Activated CD4-positive, alpha-beta memory T cell treated with anti-CD3 and anti-CD28 coated beads, Interleukin-2, amount 10 ng/mL, durations not matched to agents 7 days and 5 days (primary cell): ENCODE measurements around the gene PRPF40B. TPM values are rescaled to one million over a fixed set of nuclear protein-coding genes. Genes with fewer than 3 reads are reported as not detected.
"Not testable (repeated sequence)": the region's sequence is repeated elsewhere in the genome, so short reads cannot be mapped to it uniquely, and the experiment has no call there.

Source experiments
- CTCF ChIA-PET: fragments of 350-600 bp; sonication (Branson Sonifier 250); formaldehyde crosslinking; loops from one replicate; lab custom pipeline; 2021; ENCODE audit warnings: antibody characterized with exemption, inconsistent platforms; lab: Charles Lee
- POLR2A ChIA-PET: fragments of 350-600 bp; sonication (Branson Sonifier 250); formaldehyde crosslinking; loops from one replicate; lab custom pipeline; 2021; ENCODE audit warnings: antibody characterized with exemption; lab: Charles Lee
- DNase-seq: peaks from one replicate; pipeline ENCODE4 v3.0.0-alpha.2; 2020
- H3K27ac Mint-ChIP-seq: one replicate; pipeline ENCODE4 v1.8.0; 2021; ENCODE audit warnings: mild to moderate bottlenecking, mixed read lengths
- H3K27me3 Mint-ChIP-seq: one replicate; pipeline ENCODE4 v1.8.0; 2021; ENCODE audit warnings: mixed read lengths
- H3K36me3 Mint-ChIP-seq: one replicate; pipeline ENCODE4 v1.8.0; 2021; ENCODE audit warnings: low read depth, mixed read lengths
- H3K4me1 Mint-ChIP-seq: one replicate; pipeline ENCODE4 v1.8.0; 2021; ENCODE audit warnings: mixed read lengths
- H3K4me3 Mint-ChIP-seq: one replicate; pipeline ENCODE4 v1.8.0; 2021; ENCODE audit warnings: mild to moderate bottlenecking, mixed read lengths
- H3K9me3 Mint-ChIP-seq: one replicate; pipeline ENCODE4 v1.8.0; 2021; ENCODE audit warnings: mixed read lengths
- total RNA-seq, 2 experiments: library from RNA; stranded (reverse); gene quantifications; one replicate each; pipeline ENCODE4 v1.2.3, GENCODE V29; 2021

Gene PRPF40B
- total RNA-seq, 2 experiments from 2014 or later: 8.0 to 8.7 TPM

- no peaks in the 10 kb centered on the region for H3K4me1 Mint-ChIP-seq
- POLR2A ChIA-PET: no interaction called here
- H3K36me3 Mint-ChIP-seq: peaks cover 4% of the 10 kb centered on the region
- no peak overlapping the region for H3K4me3 Mint-ChIP-seq
- DNase-seq: no peak
- no peak overlapping the region for H3K27ac Mint-ChIP-seq
- H3K9me3 Mint-ChIP-seq: no peaks in the 10 kb centered on the region
- H3K27me3 Mint-ChIP-seq: no peaks in the 10 kb centered on the region
- CTCF ChIA-PET: interaction anchor here (0.6 kb wide), 1 partner anchor 352 kb away, joined by 3 read pairs; no protein-coding TSS in a partner anchor
Measured at GRCh38 chr12:49587174-49587908, 36.0 kb upstream of the PRPF40B start.

GRCh38 chr12:49588281-49588680, 35.1 kb upstream of the PRPF40B start:
- DNase-seq: no peak
- Mint-ChIP-seq H3K9me3 (no peaks in the 10 kb centered on the region), H3K4me1 (no peaks in the 10 kb centered on the region), H3K27me3 (no peaks in the 10 kb centered on the region), H3K27ac (no peak overlapping the region), H3K36me3 (peaks cover 4% of the 10 kb centered on the region), H3K4me3 (no peak overlapping the region)
- ChIA-PET CTCF (interaction anchor here (0.9 to 1.4 kb wide), 2 partner anchors 9 to 52 kb away, joined by 3 to 4 read pairs; no protein-coding TSS in a partner anchor), POLR2A (interaction anchor here (0.9 kb wide), 1 partner anchor 29 kb away, joined by 3 read pairs; no protein-coding TSS in a partner anchor)

GRCh38 chr12:49588721-49589516, 34.4 kb upstream of the PRPF40B start:
- Mint-ChIP-seq H3K36me3 (peaks cover 4% of the 10 kb centered on the region), H3K4me1 (no peaks in the 10 kb centered on the region), H3K27me3 (no peaks in the 10 kb centered on the region), H3K27ac (no peak overlapping the region), H3K9me3 (no peaks in the 10 kb centered on the region), H3K4me3 (no peak overlapping the region)
- ChIA-PET CTCF (interaction anchor here (0.9 to 1.4 kb wide), 3 partner anchors 9 to 75 kb away, joined by 3 to 4 read pairs (median 3); no protein-coding TSS in a partner anchor), POLR2A (interaction anchor here (0.5 to 0.9 kb wide), 2 partner anchors 29 to 1247 kb away, joined by 3 read pairs; no protein-coding TSS in a partner anchor)
- DNase-seq: no peak

- no peak overlapping the region for H3K4me3 Mint-ChIP-seq
- no peak for DNase-seq
- no peaks in the 10 kb centered on the region for H3K9me3 Mint-ChIP-seq
- H3K27me3 Mint-ChIP-seq: no peaks in the 10 kb centered on the region
- H3K36me3 Mint-ChIP-seq: no peaks in the 10 kb centered on the region
- no peaks in the 10 kb centered on the region for H3K4me1 Mint-ChIP-seq
- ChIA-PET POLR2A (no interaction called here), CTCF (no interaction called here)
- H3K27ac Mint-ChIP-seq: no peak overlapping the region
Measured at GRCh38 chr12:49598527-49598926, 24.8 kb upstream of the PRPF40B start.

GRCh38 chr12:49599961-49600360, 23.4 kb upstream of the PRPF40B start:
- no peak overlapping the region for H3K4me3 Mint-ChIP-seq
- H3K4me1 Mint-ChIP-seq: no peaks in the 10 kb centered on the region
- H3K27me3 Mint-ChIP-seq: no peaks in the 10 kb centered on the region
- no peak for DNase-seq
- ChIA-PET CTCF (interaction anchor here (0.9 kb wide), 1 partner anchor 242 kb away, joined by 3 read pairs; no protein-coding TSS in a partner anchor), POLR2A (interaction anchor here (1.0 kb wide), 1 partner anchor 12 kb away, joined by 4 read pairs; no protein-coding TSS in a partner anchor)
- H3K36me3 Mint-ChIP-seq: no peaks in the 10 kb centered on the region
- H3K27ac Mint-ChIP-seq: no peak overlapping the region
- no peaks in the 10 kb centered on the region for H3K9me3 Mint-ChIP-seq

- no peak overlapping the region for H3K27ac Mint-ChIP-seq
- ChIA-PET CTCF (interaction anchor here (0.5 to 1.9 kb wide), 5 partner anchors 19 to 246 kb away, joined by 3 to 8 read pairs (median 4); no protein-coding TSS in a partner anchor), POLR2A (interaction anchor here (0.7 to 1.4 kb wide), 2 partner anchors 19 to 137 kb away, joined by 3 to 5 read pairs; partner anchors contain the start of gene TMBIM6)
- no peaks in the 10 kb centered on the region for H3K9me3 Mint-ChIP-seq
- peaks cover 9% of the 10 kb centered on the region for H3K27me3 Mint-ChIP-seq
- H3K36me3 Mint-ChIP-seq: no peaks in the 10 kb centered on the region
- DNase-seq: no peak
- H3K4me3 Mint-ChIP-seq: no peak overlapping the region
- H3K4me1 Mint-ChIP-seq: no peaks in the 10 kb centered on the region
Measured at GRCh38 chr12:49603721-49604120, 19.6 kb upstream of the PRPF40B start.

- H3K4me1 Mint-ChIP-seq: no peaks in the 10 kb centered on the region
- H3K4me3 Mint-ChIP-seq: no peak overlapping the region
- ChIA-PET CTCF (interaction anchor here (0.6 to 1.6 kb wide), 3 partner anchors 17 to 136 kb away, joined by 3 read pairs; partner anchors contain the start of genes PRPF40B and TMBIM6), POLR2A (interaction anchor here (1.3 kb wide), 1 partner anchor 137 kb away, joined by 3 read pairs; the partner anchor contains the start of gene TMBIM6)
- peaks cover 14% of the 10 kb centered on the region for H3K27me3 Mint-ChIP-seq
- no peaks in the 10 kb centered on the region for H3K36me3 Mint-ChIP-seq
- DNase-seq: no peak
- H3K9me3 Mint-ChIP-seq: no peaks in the 10 kb centered on the region
- H3K27ac Mint-ChIP-seq: no peak overlapping the region
Measured at GRCh38 chr12:49604856-49605255, 18.5 kb upstream of the PRPF40B start.

GRCh38 chr12:49605539-49605938, 17.8 kb upstream of the PRPF40B start, which contains the start of gene FAM186B:
FAM186B (minus strand) TSS chr12:49605639; CDS start chr12:49605477, 162 bp downstream.
- not testable (repeated sequence) for H3K4me3 Mint-ChIP-seq

GRCh38 chr12:49609059-49609874, 14.1 kb upstream of the PRPF40B start:
- POLR2A ChIA-PET: no interaction called here
- Mint-ChIP-seq H3K4me3 (no peak overlapping the region), H3K27me3 (peaks cover 14% of the 10 kb centered on the region), H3K27ac (no peak overlapping the region), H3K36me3 (peaks cover 2% of the 10 kb centered on the region), H3K9me3 (no peaks in the 10 kb centered on the region), H3K4me1 (no peaks in the 10 kb centered on the region)
- no peak for DNase-seq
- CTCF ChIA-PET: no interaction called here

More at GRCh38 chr12:49605539-49605938, 17.8 kb upstream of the PRPF40B start, which contains the start of gene FAM186B:
- not testable (repeated sequence) for H3K9me3 Mint-ChIP-seq, H3K4me1 Mint-ChIP-seq, DNase-seq, H3K36me3 Mint-ChIP-seq, H3K27ac Mint-ChIP-seq
- POLR2A ChIA-PET: interaction anchor here (1.3 kb wide), 1 partner anchor 136 kb away, joined by 3 read pairs; the partner anchor contains the start of gene TMBIM6
- H3K27me3 Mint-ChIP-seq: peaks cover 14% of the 10 kb centered on the region
- CTCF ChIA-PET: interaction anchor here (1.1 kb wide), 1 partner anchor 18 kb away, joined by 3 read pairs; the partner anchor contains the start of gene PRPF40B

GRCh38 chr12:49609875-49610154, 13.5 kb upstream of the PRPF40B start:
- no peaks in the 10 kb centered on the region for H3K4me1 Mint-ChIP-seq
- H3K9me3 Mint-ChIP-seq: no peaks in the 10 kb centered on the region
- H3K27me3 Mint-ChIP-seq: peaks cover 19% of the 10 kb centered on the region
- POLR2A ChIA-PET: no interaction called here
- CTCF ChIA-PET: no interaction called here
- no peak overlapping the region for H3K27ac Mint-ChIP-seq
- no peak overlapping the region for H3K4me3 Mint-ChIP-seq
- H3K36me3 Mint-ChIP-seq: peaks cover 2% of the 10 kb centered on the region
- DNase-seq: no peak

- H3K4me3 Mint-ChIP-seq, H3K27ac Mint-ChIP-seq, H3K36me3 Mint-ChIP-seq, POLR2A ChIA-PET, DNase-seq, H3K9me3 Mint-ChIP-seq, H3K4me1 Mint-ChIP-seq: not testable (repeated sequence)
- CTCF ChIA-PET: interaction anchor here (0.7 to 1.1 kb wide), 2 partner anchors 10 to 262 kb away, joined by 3 read pairs; no protein-coding TSS in a partner anchor
- peaks cover 19% of the 10 kb centered on the region for H3K27me3 Mint-ChIP-seq
Measured at GRCh38 chr12:49610785-49611184, 12.6 kb upstream of the PRPF40B start.

- no peaks in the 10 kb centered on the region for H3K4me1 Mint-ChIP-seq
- H3K36me3 Mint-ChIP-seq: peaks cover 2% of the 10 kb centered on the region
- H3K9me3 Mint-ChIP-seq: no peaks in the 10 kb centered on the region
- ChIA-PET POLR2A (interaction anchor here (0.7 kb wide), 1 partner anchor 13 kb away, joined by 4 read pairs; no protein-coding TSS in a partner anchor), CTCF (interaction anchor here (0.7 kb wide), 1 partner anchor 36 kb away, joined by 4 read pairs; no protein-coding TSS in a partner anchor)
- H3K27me3 Mint-ChIP-seq: peaks cover 20% of the 10 kb centered on the region
- H3K4me3 Mint-ChIP-seq: no peak overlapping the region
- H3K27ac Mint-ChIP-seq: no peak overlapping the region
- DNase-seq: no peak
Measured at GRCh38 chr12:49612210-49612609, 11.2 kb upstream of the PRPF40B start.
